Activated CD8-positive, alpha-beta memory T cell treated with anti-CD3 and anti-CD28 coated beads, Interleukin-2, amount 50 U/mL, for 24 hours (primary cell): ENCODE data around the gene PINLYP.
"Not testable (repeated sequence)": the region's sequence is repeated elsewhere in the genome, so short reads cannot be mapped to it uniquely, and the experiment has no call there.

Experiments used
- DNase-seq: peaks from one replicate; pipeline ENCODE4 v3.0.0-alpha.2; 2020; ENCODE audit errors: extremely low read depth

PINLYP gene

DNA sequence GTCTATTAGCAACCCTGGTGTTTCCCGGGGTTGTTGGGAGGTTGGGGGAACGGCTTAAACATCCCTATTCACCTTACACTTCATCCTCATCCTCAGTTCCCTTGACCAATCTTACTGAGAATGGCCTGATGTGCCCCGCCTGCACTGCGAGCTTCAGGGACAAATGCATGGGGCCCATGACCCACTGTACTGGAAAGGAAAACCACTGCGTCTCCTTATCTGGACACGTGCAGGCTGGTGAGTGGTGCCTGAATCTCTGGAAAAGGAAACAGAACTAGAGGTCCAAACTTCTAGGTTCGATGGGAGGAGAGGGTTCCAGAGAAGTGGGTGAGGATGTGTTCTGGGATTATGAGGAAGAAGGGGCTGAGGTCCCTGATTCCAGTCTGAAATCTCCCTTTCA lies 5.9 kb downstream of the PINLYP start:
- DNase-seq: no peak

DNA sequence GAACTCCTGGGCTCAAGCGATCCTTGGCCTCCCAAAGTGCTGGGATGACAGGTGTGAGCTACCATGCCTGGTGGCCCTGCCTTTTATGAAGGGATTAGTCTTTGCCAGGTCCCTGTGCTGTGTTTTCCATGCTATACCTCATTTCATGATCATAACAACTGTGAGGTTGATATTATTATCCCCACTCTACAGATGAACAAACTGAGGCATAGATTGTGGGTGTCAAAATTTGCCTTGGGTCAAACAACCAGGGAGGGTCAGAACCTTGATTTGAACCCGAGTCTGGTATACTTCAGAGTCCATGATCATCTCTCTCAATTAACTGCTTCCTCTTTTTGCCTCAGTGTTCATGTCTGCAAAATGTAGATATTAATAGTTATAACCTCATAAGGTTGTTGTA lies 6.9 kb downstream of the PINLYP start:
- DNase-seq: no peak

DNA sequence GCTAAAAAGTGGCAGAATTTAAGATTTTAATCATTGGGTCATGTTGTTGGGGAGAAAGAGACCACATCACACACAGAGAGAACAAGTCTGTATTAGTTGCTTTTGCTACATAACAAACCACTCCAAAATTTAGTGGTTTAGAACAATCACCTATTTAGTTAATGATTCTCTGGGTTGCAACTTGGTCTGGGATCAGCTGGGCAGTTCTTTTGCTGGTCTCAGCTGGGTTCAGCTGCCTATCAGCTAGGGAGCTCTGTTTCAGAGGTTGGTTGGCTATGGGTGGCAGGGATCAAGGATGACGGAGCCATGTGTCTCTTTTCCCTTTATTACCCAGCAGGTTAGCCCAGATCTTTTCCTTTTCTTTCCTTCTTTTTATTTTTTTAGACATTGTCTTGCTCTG lies 8.9 kb downstream of the PINLYP start:
- no peak for DNase-seq

DNA sequence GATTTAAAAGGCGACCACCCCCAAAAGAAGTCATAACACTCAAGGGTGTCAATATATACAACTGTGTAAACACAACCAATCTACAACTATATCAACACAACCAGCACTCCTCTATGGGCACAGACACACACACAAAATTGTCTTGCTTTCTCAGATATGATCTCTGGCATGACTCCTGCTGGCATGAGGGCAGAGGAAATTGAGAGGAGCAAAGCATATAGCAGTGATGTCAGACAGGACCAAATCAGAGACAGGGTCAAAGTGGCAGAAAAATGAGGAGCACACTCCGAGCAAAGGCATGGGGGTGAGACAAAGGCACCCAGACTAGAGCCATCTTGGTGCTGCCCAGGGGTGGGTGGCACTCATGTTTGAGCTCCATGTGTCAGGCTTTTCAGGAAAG lies 10.7 kb downstream of the PINLYP start:
- DNase-seq: no peak

DNA sequence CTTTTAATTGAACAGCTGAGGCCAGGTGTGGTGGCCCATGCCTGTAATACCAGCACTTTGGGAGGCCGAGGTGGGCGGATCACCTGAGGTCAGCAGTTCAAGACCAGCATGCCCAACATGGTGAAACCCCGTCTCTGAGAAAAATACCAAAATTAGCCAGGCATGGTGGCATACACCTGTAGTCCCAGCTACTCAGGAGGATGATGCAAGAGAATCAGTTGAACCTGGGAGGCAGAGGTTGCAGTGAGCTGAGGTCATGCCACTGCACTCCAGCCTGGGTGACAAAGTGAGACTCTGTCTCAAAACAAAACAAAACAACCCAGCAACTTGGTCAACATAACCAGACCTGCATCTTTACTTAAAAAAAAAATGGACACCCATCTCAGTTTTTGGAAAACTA lies 11.4 kb downstream of the PINLYP start:
- not testable (repeated sequence) for DNase-seq

DNA sequence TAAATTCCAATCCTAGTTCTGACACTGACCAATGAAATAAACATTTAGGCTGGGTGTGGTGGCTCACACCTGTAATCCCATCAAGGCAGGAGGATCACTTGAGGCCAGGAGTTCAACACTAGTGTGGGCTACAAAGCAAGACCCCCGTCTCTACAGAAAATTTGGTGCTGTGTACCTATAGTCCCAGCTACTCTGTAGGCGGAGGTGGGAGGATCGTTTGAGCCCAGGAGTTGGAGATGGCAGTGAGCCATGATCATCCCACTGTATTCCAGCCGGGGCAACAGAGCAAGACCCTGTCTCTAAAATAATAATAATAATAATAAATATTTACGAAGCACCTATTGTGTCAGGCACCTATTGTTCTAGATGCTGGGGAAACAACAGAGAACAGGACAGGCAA lies 13.7 kb downstream of the PINLYP start:
- no peak for DNase-seq

DNA sequence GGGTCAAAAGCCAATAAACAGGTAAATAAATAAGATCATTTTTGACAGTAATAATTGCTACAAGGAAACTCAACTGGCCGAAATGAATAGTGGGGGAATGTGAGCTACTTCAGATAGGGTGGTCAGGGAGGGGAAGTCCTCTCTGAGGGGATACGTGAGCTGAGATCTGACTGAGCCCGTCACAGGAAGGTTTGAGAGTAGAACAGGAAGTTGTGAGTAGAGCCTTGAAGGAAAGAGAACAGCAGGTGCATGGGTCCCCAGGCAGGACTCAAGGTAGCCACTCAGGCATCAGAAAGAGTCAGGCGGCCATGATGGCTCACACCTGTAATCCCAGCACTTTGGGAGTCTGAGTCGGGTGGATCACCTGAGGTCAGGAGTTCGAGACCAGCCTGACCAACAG lies 14.1 kb downstream of the PINLYP start:
- DNase-seq: no peak

DNA sequence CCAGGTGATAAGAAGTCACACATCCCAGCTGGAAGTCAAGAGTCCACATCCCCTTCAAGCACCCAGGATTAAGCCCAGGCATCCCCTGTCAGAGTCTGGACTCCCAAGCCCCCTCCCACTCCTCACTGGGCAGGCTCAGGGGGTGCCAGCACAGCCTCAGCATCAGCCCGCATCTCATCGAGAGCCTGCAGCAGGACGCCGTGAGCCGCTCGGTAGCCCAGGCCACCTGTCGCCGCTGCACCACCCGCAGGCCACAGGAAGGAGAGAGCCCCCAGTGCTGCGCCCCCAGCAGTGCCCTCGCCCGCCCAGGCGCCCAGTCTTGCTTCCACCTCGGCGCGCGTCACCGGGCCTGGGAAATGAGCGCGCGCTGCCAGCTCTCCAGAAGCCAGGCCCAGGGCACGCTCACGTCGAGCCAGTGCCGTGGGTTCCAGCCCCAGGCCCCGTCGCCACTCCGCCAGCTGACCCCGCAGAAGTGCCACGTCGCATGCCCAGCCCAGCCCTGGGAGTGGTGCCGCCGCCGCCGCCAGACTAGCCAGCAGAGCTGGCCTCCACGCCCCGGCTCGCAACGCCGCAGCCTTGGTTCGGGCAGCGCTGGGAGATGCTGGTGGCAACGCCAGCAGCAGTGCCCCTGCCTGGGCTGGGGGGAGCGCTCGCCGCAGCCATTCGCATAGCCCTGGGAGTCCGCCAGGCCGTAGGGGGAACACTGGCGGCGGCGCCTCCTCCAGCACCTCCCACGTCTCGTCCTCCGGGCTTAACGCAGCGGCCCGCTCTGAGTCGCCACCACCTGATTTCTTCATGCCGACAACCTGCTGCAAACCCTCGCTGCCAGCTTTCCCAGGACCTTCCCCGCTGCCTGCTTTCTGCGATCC lies 16.5 kb downstream of the PINLYP start:
- DNase-seq: no peak

DNA sequence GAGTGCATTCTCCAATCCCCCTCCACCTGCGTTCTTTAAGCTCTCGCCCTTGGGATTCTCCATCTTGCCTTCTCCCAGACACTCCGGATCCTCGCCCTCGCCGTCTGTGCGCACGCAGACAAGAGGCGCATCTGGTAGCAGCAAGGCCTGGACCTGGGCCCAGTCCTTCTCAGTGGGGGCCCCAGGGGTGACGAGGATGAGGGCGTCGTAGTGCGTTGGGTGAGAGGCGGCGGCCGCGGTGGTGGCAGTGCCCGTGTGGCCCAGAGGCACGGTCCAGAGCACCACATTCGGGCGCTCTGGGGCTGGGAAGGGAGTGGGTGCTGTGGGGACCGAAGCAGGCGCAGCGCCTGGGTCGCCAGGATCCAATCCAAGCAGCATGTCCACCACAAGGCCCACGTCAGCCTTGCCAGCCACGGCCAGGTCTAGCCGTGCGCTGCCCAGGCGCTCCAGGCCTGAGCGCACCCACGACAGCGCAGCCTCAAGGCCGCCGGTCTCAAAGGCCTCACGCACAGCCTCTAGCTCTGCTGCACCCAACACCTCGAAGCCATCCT lies 17.3 kb downstream of the PINLYP start:
- DNase-seq: no peak

DNA sequence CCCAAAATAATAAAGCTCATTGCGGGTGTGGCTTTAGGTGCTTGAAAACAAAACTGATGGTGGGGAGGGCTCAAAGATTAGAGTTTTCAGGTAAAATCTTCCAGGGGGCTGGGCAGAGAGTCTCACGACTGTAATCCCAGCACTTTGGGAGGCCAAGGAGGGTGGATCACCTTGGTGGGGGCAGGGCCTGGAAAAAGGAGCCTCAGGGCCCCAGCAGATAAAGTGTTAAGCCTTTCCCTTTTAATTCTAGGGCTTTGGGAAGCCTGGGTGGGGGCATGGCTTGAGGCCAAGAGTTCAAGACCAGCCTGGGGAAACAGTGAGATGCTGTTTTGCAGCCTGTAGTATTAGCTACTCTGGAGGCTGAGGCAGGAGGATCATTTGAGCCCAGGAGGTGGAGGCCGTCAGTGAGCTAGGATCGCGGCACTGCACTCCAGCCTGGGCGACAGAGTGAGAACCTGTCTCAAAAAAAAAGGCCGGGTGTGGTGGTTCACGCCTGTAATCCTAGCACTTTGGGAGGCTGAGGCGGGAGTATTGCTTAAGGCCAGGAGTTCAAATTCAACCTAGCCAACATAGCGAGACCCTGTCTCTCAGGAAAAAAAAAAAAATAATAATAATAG lies 18.6 kb downstream of the PINLYP start:
- DNase-seq: no peak

DNA sequence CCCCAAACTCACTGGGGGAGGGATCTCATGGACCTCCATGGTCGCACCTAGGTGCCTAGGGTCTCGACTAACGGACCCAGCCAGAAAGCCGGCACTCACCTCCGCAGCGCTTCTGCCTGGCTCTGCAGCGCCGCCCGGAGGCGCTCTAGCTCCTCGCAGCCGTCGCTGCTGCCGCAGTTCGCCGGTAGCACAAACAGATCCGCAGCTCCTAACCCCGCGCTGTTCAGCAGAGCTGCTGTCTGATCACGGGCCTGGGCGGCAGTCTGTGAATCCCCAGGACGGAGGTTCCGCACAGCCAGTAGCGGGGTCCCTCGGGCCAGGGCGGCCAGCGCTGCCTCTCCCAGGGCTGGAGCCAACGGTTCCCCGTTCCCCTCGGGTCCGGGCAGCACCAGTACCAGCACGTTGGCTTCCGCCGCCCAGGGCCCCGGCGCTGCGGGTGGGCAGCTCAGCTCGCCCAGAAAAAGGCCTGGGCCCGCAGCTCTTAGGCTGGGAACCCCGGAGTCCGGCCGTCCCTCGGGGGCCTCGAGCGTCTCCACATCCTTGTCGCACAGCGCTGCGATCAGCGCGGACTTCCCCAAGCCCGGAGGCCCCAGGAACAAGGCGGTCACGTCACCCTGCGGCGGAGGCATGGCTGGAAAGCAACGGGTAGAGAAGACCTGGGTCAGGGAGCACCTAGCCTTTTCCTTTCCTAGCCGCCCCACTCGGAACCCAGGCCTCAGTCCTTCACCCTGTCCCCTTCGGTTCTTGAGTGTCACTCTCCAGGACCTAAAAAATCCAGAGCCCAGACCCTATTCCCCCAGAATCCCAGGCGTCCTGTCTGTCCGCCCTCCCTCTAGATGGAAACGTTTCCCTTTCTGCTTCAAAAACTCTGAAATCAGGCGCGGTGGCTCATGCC lies 19.4 kb downstream of the PINLYP start:
- no peak for DNase-seq

DNA sequence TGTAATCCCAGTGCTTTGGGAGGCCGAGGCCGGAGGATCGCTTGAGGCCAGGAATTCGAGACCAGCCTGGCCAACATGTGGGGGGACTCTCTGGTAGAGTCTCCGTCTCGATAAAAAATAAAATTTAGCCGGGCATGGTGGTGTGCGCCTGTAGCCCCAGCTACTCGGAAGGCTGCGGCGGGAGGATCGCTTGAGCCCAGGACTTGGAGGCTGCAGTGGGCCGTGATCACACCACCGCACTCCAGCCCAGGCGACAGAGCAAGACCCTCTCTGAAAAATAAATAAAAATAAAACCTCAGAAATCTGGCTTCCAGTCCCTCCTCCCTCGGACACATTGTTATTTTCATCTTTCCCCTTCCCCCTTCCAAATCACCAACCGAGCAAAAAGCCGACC lies 20.0 kb downstream of the PINLYP start:
- DNase-seq: no peak

DNA sequence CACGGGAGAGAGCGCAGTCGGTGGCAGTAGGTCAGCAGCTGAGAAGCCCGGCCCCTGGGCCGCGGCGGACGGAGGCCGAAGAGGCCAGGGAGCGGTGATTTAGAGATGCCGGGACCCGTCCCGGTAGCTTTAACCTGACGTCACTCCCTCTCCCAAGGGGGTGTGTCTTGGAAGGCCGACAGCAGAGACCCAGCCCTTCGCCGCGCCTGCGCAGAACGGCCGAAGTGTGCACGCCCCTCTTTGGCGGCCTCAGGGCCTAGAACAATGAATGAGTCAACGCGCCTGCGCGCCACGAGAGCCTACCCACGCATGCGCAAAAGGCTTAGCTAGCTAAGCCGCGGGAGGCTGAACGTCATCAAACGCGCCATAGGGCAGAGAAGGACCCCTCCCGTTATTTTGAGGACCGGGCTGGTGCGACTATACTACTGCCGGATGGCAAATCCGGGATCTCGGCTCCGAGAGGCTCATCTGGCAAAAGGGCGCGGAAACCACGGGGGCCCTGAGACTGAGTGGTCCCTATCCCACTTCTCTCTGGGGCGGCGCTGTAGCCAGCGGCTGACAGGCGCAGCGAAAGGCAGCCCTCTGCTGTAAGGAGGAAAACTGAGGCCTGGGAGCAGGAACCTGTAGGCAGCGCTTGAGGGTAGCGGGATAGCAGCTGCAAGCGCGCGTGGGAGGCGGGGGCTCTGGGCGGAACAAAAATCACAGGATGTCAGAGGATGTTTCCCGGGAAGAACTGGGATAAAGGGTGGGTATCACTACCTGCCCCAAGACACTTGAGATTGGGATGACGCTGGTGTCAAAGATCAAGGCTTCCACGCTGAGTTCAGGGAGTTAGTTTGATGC lies 20.6 kb downstream of the PINLYP start, which contains the start of the genes IRGQ and ZNF576:
IRGQ (minus strand) TSS at position 136 of the 843 bp plus-strand sequence. CDS start 796 bp downstream, outside the sequence.
ZNF576 (plus strand) TSS at position 597 of the 843 bp plus-strand sequence. CDS start 514 bp downstream, outside the sequence.
- peak; percentile 100 for DNase-seq

DNA sequence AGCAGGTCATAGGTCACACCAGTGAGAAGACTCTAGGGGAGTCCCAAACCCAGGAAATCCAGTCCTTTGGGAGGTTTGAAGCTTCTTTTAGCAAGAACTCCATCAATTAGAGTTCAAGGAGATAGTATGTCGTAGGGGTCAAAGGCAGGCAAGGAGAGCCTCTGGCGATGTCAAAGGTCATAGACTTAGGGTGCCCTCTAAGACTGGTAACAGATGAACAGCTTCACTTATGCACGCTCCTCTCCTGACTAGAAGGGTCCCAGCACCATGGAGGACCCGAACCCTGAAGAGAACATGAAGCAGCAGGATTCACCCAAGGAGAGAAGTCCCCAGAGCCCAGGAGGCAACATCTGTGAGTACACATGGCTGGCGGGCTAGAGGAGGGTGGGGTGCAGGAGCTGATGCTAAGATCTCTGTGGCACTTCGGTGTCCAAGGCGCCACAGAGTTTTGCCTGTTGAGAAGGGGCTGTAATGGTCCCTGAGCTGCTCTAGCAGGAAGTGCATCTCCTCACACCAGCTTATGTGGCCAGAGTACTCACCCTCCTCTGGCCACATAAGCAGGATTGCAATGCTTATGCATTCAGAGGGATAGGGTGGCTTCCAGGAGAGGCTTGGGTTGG lies 21.4 kb downstream of the PINLYP start:
- no peak for DNase-seq

DNA sequence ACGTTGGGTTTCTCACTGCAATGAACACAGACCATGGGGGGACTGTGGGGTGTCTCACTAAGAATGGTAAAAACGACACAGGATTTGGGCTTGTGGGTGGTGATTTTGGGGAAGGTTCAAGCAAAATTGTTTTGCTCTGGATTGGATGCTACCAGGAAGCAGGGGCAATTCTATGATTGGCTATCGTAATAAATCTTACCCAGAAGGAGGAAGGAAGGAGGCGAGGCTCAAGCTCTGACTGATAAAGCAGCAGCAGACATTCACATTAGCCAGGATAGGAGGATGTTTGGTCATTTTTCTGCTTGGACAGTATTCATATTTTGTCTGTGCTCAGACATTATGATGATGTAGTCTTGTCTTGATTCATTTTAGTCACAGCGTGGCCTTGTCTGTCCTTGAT lies 22.3 kb downstream of the PINLYP start:
- no peak for DNase-seq

DNA sequence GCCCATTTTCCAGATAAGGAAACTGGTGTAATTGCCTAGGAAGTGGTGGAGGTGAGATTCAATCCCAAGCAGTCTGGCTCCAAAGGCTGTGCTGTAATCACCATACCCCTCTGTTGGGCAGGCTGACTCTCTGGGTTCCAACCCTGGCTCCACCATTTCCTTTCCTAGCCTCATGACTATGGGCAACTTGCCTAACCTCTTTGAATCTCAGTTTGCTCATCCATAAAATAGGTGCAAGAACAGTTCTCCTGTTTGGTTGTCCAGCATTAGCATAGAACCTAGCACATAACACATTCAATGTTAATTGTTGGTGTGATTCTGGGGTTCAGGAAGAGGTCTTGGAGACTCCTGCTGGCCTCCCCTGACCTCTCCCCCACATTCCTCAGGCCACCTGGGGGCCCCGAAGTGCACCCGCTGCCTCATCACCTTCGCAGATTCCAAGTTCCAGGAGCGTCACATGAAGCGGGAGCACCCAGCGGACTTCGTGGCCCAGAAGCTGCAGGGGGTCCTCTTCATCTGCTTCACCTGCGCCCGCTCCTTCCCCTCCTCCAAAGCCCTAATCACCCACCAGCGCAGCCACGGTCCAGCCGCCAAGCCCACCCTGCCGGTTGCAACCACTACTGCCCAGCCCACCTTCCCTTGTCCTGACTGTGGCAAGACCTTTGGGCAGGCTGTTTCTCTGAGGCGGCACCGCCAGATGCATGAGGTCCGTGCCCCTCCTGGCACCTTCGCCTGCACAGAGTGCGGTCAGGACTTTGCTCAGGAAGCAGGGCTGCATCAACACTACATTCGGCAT lies 23.0 kb downstream of the PINLYP start:
- DNase-seq: no peak

DNA sequence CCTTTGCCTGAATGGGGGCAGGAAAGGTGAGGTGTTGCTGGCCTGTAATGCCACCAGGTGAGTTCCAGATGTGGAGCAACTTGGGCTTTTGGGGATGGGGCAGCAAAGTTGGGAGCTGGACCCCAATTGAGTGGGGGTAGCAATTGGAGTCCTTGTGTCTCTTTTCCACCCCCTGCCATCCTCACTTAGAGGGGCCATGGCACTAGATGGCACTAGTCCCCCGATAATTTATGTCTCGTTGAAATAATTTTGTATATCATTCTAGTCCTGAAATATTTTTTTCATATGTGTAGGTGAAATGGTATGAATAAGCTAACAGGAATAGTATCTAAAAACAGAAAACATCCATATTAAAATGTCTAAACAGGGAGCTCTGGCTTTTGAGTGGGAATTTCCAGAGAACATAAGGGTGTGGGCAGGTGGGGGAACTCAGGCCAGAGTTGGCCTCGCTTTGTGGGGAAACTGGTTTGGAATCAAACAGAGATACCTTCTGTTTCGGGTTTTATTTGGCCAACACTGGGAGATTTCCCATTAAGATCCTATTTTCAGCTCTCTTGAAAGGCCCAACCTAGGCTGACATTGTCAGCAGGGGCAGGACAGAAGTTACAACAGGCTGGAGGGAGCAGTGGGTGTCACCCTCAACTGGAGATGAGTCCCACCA lies 24.2 kb downstream of the PINLYP start:
- DNase-seq: no peak

DNA sequence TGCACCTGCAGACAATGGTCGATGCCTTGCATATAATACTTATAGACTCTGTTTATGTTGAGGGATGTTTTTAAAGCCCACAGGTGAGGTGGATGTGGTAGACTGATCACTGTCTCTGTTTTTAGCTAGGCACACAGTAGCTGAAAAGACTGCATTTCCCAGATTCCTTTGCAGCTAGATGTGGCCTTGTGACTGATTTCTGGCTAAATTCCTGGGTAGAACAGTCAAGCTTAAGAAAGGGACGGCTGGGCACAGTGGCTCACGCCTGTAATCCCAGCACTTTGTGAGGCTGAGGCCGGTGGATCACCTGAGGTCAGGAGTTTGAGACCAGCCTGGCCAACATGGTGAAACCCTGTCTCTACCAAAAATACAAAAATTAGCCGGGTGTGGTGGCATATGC lies 24.7 kb downstream of the PINLYP start:
- not testable (repeated sequence) for DNase-seq
